ENCODE data around the gene SPATA6.
"Not testable (repeated sequence)": the region's sequence is repeated elsewhere in the genome, so short reads cannot be mapped to it uniquely, and the experiment has no call there.

SPATA6 gene

DNA sequence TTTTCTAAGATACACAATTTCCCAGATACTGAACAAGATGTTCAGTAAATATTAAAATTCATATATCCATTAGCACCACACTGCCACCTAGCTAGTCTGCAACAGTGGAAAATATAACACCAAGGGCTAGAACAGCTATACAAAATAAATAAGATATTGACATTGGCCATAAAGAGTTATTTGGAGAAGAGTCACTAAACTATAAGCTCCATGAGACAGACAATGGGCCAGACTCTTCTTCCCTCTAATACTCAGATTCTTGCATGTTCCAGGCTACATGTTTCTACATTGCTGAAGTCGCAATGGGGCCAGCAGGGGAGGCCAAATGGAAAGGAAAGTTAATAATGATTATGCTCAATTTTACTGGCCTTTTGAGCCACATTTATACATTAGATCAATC, 21.5 kb downstream of the SPATA6 start:
- no peak for DNase-seq

DNA sequence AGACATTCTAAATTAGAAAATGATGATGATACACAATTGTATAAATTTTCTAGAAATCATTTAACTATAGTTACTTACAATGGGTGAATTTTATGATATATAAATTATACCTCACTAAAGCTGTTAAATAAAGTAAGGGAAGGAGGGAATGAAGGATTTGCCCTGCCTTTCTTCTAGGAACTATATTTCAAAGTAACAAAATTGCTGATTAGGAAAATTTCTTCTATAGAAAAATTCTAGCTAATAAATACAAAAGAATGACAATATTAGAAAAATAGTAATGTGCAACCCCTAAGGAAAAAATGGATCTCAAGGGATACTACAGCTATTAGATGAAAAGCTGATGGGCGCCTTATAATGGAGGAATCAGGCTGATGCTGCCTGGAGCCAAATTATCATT, 23.1 kb downstream of the SPATA6 start:
- DNase-seq: no peak

DNA sequence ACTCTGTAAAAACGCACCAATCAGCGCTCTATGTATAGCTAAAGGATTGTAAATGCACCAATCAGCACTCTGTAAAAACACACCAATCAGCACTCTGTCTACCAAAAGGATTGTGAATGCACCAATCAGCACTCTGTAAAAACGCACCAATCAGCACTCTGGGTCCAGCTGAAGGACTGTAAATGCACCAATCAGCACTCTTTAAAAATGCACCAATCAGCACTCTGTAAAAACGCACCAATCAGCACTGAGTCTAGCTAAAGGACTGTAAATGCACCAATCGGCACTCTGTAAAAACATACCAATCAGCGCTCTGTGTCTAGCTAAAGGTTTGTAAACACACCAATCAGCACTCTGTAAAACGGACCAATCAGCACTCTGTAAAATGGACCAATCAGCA, 27.8 kb downstream of the SPATA6 start:
- DNase-seq: not testable (repeated sequence)

DNA sequence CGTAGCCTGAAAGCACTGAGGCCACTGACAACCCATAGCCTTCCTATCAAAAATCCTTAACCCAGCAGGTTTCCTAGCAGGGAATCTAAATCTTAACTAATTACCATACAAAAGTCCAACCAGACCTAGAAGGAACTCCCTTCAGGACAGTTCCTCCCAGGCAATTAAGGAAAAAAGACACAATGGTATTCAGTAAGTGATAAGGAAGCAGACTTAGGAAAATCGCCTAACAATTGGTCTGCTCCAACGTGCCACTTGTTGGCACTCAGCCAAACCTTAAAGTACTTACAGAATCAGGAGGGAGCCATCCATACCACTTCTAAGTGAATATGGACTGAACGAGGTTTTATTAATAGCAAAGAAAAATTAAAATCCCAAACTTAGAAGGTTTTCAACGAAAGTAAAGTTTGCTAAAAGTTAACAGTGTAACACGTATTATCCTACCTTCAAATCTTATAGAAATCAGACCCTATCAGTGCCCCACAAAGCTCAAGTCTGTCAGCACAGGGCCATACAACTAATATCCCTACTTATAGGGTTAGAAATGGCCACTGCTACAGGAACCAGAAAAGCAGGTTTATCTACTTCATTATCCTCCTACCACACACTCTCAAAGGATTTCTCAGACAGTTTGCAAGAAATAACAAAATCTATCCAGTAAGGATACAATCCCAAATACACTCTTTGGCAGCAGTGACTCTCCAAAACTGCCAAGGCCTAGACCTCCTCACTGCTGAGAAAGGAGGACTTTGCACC, 29.0 kb downstream of the SPATA6 start:
- no peak for DNase-seq

DNA sequence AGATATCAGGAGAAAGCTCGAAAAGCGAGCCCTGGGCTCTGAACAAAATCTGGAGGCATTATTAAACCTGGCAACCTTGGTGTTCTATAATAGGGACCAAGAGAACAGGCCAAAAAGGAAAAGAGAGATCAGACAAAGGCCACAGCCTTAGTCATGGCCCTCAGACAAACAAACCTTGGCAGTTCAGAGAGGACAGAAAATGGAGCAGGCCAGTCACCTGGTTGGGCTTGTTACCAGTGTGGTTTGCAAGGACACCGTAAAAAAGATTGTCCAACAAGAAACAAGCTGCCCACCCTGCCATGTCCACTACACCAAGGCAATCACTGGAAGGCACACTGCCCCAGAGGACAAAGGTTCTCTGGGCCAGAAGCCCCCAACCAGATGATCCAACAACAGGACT, 31.2 kb downstream of the SPATA6 start:
- DNase-seq: not testable (repeated sequence)

DNA sequence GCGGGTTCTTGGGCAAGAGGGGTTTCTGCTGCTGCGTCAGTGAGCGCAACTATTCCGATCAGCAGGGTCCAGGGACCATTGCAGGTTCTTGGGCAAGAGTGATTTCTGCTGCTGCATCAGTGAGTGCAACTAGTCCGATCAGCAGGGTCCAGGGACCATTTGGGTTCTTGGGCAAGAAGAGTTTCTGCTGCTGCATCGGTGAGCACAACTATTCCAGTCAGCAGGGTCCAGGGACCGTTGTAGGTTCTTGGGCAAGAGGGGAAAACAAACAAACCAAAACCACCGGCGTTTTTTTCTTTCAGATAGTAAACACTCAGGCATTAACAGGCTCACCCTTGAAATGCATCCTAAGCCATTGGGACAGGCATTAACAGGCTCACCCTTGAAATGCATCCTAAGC, 32.6 kb downstream of the SPATA6 start:
- DNase-seq: no peak

DNA sequence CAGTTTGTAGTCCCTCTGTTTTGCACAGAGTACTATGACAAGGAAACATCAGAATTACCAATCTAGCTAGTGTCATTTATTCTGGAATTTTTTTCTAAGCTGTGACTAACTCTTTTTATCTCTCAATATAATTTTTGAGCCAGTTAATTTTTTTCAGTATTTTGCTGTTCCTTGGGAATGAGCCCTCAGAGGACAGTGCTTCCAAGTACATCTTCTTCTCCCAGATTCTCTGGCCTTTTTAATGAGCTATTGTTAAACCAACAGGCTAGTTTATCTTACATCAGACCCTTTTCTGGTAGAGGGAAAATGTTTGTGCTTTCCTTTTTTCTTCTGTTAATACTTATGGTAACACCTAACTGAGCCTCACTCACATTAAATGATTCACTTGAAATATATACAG, 34.6 kb downstream of the SPATA6 start:
- DNase-seq: not testable (repeated sequence)

DNA sequence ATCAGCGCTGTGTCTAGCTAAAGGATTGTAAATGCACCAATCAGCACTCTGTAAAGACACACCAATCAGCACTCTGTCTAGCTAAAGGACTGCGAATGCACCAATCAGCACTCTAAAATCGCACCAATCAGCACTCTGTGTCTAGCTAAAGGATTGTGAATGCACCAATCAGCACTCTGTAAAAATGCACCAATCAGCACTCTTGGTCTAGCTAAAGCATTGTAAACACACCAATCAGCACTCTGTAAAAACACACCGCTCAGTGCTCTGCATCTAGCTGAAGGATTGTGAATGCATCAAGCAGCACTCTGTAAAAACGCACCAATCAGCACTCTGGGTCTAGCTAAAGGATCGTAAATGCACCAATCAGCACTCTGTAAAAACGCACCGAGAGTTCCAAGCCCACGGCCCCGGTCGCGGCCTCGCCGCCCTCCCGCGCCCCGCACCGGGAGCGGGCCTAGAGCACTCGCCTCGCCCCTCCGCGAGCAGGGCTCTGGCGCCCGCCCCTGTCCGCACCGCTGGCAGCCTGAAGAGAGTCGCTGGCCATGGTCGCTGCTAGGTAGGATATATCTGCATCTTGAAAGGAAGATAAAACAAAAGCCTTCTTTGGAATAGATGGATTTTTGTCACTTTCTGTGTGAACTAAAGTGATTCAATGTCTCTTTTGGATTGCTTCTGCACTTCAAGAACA, 36.5 kb downstream of the SPATA6 start:
- not testable (repeated sequence) for DNase-seq

DNA sequence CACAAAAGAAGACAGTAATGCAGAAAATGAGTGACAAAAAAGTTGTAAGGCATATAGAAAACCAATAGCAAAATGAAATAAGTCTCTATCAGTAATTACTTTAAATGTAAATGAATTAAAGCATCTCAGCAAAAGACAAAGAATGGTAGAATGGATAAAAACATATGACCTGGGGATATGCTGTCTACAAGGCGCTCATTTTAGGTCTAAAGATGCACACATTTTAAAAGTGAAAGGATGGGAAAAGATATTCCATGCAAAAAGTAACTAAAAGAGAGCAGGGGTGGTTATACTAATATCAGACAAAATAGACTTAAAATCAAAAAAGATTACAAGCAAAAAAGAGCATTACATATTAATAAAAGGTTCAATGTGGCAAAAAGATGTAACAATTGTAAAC, 41.2 kb downstream of the SPATA6 start:
- DNase-seq: no peak

DNA sequence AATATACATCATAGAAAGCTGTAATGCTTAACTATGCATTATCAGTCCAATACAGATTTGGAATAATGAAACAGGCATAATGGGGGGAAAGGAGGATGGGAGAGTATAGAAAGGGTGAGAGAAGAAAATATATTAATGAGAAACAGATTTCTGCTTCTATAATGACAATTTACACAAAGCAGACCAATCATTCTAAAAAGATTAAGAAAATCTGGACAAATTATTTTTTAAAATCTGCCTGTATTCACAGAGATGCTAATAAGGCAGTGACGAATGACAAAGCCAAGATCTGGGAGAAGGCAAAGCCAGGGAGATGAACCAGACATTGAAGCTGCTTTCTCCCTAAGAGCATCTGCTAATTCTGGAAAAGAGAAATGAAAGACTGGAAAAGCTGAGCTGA, 50.0 kb downstream of the SPATA6 start:
- DNase-seq: no peak

DNA sequence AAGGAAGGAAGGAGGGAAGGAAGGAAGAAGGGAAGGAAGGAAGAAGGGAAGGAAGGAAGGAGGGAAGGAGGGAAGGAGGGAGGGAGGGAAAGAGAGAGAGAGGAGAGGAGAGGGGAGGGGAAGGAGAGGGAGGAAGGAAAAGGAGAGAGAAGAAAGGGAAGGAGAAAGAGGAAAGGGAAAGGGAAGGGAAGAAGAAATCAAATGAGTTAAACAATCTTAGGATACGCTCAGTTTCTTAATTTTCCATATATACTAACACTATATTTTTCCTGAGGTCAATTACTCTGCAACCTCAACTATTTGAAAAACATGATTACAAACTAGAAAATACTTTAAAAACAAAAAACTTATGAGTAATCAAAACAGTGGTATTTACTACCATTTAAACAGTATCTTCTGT, 53.3 kb downstream of the SPATA6 start:
- DNase-seq: no peak

DNA sequence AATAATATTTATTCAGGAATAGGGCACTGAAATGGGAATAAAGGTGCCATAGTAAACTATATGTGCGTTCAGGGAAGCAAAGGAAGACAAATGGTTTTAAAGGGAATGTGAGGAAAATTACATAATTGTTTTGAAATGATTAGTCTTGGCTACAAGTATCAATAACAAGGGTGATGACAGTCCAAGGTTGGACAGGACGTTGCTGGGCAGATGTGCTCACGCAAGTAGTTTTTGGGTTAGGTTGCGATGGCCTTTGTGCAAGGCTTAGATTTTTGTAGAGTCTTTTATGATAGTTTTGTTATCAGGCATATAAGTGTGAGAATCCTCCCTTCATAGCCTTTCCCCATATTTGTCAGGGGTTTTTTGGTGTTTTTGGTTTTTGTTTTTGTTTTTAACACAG, 57.0 kb downstream of the SPATA6 start:
- no peak for DNase-seq

DNA sequence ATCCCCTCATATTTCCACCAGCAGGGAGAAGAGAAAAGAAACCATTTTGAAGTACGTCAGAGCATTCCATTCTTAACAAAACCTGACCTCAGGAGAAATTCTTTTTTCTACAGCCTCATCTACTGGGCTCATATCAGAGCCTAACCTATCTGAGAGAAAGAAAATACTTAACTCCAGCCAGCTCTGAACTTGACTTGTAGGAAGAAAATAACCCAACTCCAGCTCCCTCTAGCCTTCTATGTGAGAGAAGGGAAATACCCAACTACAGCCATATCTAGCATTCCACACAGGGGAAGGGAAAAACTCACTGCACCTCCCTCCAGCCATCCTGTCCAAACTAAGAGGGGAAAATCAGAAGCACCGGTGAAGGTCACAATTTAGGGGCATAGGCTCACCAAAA, 57.7 kb downstream of the SPATA6 start:
- DNase-seq: no peak

DNA sequence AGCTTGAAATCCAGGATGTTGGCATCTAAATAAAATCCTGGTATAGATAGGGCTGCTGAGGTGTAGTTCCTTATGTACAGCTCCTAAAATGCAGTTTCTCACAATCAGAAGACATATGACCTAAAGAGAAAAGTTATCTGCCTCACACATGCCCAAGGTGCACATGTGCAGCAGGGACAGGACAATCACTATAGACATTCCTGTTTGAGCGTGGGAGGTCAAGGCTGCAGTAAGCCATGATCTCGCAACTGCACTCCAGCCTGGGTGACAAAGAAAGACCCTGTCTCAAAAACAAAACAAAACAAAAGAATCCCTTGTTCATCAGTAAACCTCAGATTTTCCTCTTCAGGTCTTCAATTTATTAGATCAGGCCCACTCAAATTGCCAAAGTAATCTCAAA, 66.1 kb downstream of the SPATA6 start:
- DNase-seq: no peak

DNA sequence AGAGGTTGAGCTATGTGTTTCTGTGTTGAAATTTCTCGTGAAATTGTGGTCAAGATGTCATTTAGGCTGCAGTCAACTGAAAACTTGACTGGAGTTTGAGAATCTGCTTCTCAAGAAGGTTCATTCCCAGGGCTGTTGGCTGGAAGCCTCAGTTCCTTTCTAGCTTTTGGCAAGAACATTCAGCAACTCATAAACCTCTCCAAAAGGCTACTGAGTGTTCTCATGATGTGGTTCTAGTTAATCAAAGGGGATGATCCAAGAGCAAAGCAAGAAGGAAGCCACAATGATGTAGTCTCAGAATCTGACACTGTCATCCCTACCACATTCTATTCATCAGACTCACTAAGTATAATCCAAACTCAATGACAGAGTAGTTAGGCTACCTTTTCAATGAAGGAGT, 66.6 kb downstream of the SPATA6 start:
- DNase-seq: no peak

DNA sequence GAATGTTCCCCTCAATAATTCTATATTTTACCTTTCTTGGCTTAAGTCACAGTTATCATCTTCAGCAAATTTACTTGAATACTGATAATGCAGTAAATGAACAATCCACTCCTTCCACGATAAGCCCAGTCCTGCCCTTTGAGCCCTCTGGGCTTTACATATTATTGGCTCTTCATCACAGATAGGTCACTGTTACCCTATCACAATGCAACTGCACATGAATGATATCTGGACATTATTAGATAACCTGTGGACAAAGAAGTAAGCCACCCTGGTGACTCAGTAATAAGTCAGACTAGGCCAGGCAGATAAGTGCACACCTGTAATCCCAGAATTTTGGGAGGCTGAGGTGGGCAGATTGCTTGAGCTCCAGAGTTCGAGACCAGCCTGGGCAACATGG, 69.4 kb downstream of the SPATA6 start:
- no peak for DNase-seq

DNA sequence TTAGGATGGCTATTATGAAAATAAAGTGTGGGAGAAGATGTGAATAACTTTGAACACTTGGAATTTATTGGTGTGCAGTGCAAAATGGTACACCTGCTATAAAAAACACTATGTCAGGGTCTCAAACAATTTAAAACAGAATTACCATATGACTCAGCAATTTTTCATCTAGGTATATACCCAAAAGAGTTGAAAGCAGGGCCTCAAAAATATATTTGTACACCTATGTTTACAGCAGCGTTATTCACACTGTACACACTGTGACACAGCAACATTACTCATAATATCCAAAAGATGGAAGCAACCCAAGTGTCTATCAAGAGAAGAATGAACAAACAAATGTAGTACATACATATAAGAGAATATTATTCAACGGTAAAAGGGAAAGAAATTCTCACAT, 75.8 kb downstream of the SPATA6 start:
- DNase-seq: no peak

DNA sequence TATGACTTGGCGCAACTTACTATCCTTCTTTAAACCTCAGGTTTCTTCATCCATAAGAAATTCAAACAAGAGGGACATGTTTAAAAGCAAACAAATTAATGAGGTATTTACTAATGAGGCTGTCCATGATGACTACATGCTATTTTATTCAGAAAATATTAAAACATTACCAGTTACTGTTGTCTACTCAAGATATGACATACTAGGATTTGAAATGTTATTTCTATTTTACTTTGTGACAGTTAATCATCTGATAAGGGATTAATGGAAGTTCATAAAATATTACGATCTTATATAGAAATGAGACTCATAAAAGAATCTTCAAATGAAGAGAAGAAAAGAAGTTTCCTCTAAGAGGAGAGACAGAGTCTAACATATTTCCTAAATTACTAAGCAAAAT, 80.1 kb downstream of the SPATA6 start:
- no peak for DNase-seq

DNA sequence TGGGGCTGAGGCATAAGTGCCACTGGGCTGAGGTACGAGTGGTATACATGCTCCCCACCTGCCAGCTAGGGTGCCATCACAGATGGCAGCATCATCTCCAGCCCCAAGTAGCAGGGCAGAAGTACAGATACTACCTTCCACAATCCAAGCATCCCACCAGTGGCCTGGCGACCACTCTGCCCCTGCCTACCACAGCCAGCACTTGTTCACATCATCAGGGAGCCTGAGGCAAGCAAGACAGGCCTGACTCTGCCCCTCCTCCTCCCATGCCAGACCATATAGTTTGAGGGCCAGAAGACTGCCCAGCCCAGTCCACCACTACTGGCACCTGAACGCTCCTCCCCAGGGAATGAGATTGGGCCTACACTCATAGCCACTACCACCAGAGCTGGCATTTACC, 84.6 kb downstream of the SPATA6 start:
- DNase-seq: no peak

DNA sequence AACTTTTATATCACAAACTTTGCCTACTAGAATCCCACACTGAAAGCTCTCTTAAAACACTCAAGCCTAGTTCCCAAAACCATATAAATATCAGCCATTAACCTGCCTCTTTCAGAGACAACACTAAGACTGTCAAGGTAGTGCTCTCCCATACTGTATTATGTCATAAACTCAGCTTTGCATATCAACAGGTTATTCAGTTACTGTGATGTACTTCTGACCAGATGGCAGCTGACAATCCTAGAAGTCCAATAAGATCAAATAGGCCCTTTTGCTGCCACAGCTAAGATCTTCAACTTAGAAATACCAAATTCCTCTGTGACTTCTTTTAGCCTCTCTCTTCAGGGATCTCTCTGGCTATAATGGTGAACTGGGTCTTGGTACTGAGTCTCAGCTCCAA, 97.2 kb downstream of the SPATA6 start:
- DNase-seq: no peak

DNA sequence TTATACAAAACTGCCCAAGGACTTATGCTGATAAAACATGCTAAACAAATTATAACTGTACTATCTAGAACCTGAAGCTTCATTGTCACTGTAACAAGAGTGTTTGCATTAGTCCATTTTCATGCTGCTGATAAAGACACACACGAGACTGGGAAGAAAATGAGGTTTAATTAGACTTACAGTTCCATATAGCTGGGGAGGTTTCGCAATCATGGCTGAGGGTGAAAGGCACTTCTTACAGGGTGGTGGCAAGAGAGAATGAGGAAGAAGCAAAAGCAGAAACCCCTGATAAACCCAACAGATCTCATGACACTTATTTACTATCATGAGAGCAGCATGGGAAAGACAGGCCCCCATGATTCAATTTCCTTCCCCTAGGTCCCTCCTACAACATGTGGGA, 100.4 kb downstream of the SPATA6 start:
- no peak for DNase-seq

DNA sequence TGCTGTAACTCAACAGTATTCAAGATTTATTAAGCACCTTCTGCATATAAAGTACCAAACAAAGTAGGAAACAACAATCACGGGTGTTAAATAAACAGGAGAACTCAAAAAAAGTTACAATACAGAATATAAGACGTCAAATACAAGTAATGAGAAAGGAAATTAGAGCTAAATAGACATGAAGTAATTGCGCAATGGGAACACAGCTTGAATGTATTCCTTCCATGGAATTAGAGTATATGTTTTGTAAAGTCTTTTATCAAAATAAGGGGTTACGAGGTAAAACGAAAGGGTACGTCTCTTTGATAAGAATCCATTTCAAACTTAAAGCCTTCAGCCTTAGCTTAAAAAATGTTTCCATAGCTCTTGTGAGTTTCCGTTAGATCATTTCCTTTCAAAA, 109.1 kb downstream of the SPATA6 start:
- DNase-seq: no peak

DNA sequence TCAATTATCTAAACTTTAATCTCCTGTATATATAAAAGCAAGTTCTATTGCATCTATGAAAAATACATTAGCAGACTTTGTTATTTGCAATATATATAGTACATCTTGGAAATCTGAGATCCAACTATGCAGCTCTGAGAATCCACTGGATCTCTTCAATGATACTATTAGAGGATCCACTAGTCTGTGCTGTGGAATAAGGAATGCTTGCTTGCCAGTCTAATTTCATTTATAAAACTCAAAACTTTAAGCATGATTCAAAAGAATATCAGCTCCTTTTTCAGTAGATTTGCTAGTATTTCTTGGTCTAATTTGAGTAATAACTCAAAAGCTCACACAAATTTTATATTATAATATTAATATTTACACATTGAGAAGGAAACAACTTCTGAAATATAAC, 115.1 kb downstream of the SPATA6 start:
- DNase-seq: no peak

DNA sequence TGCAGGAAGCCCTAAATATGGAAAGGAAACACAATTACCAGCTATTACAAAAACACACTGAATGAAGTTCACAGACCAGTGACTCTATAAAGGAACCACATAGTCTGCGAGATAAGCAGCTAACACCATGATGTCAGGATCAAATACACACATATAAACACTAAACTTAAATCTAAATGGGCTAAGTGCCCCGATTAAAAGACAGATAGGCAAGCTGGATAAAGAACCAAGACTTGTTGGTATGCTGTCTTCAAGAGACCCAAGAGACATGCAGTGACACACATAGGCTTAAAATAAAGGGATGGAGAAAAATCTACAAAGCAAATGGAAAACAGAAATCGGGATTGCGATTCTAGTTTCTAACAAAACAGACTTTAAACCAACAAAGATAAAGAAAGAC, 127.6 kb downstream of the SPATA6 start:
- DNase-seq: no peak

DNA sequence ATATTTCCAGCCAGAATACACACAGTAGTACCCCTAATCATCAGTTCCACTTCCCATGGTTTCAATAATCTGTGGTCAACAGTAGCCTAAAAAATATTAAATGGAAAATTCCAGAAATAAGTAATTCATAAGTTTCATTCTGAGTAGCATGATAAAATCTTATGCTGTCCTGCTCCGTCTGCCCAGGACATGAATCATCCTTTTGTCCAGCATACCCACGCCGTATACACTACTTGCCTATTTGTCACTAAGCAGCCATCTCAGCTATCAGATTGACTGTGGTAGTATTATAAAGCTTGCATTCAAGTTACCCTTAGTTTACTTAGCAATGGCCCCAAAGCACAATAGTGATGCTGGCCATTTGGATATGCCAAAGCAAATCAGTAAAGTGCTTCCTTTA, 130.8 kb downstream of the SPATA6 start:
- no peak for DNase-seq

All from CD4-positive, alpha-beta T cell treated with Interleukin-10 for 1 hour (primary cell).